NCI-H1092 treated with DMSO at 0.1 percent for 48 hours (cell line): ENCODE measurements around the gene DGKI.

Source experiments
- DNase-seq: peaks from one replicate; lab custom pipeline; 2025; lab: John Stamatoyannopoulos, UW

DGKI gene

DNA sequence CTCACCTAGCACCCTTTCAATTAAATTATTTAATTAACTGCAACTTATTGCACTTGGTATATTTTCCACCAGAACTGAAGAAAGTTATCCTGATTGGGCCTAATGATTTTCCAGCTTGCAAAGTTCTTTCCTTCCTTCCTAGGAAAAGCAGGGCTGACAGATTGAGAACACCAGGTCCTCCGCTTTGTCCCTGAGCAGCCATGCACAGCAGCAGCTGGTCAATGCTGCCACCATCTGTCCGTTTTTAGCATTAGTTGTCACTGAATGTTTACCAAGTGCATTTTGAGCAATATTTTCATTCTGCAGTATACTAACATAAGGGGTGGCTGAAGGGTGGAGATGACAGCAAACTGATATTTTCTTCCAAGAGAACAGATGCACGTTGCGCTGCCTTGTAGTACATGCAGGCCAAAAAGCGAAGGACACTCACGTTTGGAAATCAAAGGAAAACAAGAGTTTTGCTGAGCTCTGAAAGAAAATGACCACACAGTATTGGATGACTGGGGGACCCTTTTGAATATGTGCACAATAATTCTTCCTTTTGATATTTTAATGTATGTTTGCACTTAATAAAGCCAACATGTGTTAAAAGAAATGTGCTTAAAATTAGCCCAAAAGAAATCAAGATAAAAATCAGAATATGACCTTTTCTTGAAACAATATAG, 254.4 kb downstream of the DGKI start:
- DNase-seq = peak; percentile 75

DNA sequence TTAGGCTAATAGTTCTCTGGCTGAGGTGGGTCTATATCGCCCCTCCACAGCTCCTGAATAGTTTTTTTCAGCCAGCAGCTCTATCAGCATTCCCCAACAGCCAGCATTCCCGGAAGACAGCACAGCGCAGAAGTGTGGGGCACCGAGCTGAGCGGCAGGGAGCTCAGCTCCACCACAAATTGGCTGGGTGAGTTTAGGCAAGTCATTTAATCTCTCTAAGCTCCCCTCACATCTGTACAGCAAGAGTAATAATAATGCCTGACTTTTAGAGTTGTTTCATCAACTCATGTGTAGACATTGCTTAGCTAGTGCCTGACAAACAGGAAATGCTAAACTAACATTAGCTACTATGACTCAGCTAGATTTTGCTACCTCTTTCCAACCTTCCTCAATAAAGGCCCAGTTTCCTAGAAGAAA, 255.3 kb downstream of the DGKI start:
- no peak for DNase-seq

DNA sequence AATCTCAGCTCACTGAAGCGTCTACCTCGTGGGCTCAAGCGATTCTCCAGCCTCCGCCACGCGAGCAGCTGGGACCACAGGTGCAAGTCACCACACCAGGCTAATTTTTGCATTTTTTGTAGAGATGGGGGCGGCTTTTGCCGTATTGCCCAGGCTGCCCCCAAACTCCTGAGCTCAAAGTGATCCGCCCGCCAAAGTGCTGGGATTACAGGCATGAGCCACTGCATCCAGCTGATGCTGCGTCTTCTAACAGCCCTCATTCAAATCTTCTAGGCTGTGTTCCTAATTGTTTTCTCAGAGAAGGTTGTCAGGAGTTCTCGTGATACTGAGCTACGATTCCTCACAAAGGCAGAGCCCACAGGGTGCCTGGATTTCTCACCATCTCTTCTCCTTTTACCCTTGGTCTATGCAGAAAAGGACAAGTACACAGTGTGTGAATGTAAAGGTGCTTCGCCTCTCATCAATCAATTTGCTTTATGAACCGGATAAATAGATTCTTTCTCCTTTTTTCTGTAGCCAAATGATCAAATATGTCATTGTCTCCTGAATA, 255.9 kb downstream of the DGKI start:
- no peak for DNase-seq

DNA sequence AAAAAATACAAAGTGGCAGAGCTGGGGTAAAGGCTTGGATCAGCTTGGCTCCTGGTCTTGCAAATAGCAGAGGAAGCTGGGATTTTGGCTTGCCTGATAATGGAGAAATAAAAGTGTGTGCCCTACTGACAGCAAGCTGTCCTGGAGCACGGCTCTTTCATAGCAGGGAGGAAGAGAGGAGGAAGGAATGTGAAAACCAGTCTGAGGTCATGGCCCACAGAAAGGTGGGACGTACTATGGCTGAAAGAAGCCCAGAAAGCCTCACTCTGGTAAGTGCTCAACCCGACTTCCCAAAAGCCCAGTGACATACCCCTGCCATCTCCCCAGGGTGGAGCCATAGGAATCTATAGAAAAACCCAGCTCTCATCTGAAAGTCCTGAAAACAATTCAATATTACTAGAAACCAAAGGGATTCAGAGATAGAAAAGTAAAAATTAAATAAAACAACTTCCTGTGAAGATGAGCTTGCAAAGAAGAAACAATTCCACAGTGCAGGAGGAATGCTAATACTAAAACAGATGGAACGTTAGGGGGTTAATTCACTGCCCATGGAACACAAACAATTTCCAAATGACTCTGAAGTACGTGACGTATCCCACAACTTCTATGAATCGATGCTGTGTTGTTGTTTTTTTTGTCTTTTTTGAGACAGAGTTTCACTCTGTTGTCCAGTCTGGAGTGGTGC, 256.6 kb downstream of the DGKI start:
- no peak for DNase-seq

DNA sequence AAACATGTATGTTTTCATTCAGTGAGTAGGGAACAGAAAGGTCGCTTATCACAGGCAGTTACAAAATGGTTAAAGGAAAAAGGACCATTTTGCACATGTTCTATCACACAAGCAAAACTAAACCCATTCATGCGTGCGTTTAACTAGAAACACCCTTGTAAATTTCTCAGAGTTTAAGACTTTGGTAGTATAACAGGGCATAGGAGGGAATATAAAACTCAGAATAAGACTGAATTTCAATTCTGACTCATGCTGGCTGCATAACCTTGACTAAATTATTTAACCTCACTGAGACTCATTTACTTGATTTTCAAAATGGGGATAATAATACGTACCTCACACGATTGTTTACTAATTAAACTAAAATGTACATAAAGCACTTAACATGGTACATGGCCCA, 259.4 kb downstream of the DGKI start:
- DNase-seq = no peak

DNA sequence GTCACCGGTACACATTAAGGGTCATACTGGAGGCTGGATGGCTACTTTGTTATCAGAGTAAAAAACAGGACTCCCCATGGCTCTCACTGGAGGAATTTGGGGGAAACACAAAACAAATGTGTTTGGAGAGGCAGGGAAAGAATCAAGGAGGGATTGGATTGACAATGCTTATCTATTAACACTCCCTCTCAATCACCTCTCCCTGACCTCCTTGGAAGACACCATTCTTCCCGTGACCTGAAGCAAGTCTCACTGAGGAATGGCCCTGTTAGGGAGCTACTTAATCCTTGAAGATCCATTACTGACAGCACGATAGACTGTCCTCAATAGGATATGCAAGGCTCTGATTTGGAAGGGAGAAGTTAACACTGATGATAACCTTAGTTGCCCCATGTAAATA, 261.2 kb downstream of the DGKI start:
- DNase-seq = no peak

DNA sequence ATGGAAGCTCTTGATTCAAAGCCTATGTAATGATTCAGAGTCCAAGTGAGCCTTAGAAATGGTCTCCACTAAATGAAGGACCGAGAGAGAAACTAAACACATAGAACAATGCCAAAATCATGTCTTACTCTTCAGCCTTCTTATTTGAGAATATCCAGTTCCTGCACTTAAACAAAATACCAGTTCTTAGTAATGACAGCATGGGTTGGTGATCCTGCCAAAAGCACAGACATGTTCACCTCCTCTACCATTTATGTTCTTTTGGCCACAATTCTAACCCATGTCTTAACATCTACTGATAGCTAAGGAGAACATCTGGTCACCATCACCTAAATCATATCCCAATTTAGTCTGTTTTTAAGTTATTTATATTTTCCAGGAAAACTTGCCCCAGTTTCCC, 263.6 kb downstream of the DGKI start:
- no peak for DNase-seq

DNA sequence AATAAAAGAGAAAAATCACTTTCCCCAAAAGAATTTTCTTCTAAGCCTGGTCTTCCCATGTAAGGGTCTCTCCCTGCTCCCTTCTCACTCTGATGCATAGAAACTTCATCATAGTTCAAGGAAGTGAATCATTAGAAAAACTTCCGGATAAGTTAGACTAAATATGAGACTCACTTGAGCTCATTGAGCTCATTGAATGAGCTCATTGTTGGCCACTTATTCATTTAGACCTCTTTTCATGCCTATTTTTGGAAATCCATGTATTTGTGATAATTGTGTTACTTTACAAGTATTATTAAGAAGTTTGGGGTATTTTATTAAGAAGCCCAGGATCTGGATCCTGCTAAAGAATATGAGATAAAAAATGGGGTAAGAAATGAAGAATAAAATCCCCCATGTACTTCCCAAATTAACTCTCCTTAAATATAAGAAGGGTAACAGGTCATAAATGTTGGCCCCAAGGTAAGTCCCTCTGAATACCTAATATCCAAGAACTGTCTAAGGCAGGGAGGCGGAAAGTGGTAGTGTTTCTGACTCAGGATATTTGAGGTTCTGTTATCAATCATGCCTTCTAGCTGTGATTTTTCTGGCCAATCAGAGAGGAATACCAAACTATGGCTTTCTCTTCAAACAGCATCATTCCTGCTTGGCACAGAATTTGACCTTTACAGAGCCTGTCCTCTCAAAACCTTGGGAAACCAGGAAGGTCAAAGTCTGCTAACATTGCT, 266.7 kb downstream of the DGKI start:
- DNase-seq = no peak

DNA sequence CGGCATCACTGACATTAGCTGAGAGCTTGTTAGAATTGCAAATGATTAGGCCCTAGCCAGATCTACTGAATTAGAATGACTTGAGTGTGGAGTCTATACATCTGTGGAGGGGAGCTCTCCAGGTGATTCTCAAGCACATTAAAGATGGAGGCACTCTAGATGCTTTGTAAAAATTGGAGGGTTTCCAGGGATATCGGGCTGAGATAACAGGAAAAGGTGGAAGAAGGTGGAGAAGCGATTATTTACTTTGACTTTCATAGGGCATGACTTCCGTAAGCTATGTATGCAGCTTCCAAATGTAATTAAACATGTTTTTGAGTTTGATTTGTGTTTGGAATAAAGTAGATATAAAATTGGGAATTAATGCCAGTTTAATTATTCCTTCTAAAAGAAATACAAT, 268.2 kb downstream of the DGKI start:
- DNase-seq = no peak

DNA sequence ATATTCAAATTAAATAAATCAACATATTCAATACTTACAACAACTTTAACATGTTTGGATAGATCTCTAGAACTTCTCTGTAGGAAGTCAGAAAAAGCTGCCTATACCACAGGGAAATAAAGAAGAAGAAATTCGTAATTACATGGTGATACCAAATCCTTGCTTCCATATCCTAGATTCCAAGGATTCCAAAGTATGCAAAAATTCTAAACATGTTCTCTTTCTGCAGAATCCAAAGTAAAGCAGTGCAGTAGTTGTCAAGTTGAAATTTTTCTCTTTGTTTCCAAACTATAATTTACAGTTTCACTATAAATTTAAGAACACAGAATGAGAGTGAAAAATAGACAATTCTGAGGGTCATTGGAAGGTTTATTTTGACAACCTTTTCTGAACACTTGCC, 269.6 kb downstream of the DGKI start:
- no peak for DNase-seq

DNA sequence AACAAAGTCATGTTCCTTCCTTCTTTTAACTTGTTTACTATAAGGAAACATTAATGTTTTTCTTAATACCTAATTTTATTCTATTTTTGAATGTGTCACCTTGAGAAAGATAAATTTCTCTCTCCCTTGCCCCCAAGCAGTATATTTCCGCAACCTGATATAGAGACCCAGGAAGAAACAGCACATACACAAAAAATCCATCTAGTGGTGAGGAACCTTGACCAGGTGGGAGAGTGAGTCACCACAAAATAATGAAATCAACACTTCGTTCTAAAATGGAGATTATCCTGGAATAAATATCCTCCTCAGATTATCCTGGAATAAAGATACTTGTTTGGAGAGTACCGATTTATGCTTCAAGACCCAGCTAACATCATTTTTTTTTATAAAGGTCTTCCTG, 270.3 kb downstream of the DGKI start:
- no peak for DNase-seq

DNA sequence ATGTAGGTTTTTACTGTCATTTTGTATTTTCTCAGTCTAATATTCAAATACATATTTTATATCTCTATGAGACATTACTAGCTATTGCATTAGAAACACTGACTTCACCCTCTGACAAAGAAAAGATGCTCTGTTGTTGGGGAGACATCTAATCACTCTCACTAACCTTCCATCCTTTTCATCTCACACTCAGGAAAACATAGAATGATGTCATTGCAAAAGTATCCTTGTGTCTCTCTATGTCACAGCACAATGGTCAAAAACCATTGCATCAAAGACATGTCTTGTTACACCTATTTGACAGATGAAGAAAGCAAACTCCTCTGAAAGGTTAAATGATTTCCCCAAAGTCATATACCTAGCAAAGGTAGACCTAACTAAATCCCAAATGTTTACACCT, 272.0 kb downstream of the DGKI start:
- DNase-seq = no peak

DNA sequence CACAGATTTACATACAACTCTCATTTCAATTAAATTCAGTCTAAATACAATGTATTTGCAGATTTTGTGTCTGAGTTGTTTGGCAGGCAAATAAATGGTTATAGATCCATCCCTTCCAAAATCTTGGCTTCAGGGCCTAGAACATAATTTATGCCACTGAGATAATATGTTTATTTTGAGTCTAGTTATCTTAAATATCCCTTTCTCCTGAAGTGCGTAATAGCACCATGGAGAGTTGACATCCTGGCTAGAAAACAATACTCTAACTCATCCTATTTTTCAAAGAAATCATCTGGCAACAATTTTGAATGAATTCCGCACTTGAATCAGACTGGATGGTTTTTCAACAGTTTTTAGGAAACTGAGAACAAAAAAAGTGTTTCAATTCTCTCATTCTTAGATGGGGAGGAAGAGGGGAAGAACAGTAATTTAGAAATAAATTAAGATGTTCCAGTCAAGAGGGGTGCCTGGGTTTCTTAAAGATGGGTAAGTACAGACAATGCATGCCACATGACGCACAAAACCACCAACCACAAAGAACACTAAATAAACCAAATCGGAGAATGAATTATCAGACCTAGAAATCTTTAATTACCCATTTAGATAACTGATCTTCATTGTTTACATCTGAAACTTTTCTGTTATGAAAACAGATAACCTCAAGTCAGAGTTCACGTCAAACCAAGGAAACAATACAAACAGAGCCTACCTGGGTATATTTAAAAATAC, 274.6 kb downstream of the DGKI start:
- DNase-seq = no peak

DNA sequence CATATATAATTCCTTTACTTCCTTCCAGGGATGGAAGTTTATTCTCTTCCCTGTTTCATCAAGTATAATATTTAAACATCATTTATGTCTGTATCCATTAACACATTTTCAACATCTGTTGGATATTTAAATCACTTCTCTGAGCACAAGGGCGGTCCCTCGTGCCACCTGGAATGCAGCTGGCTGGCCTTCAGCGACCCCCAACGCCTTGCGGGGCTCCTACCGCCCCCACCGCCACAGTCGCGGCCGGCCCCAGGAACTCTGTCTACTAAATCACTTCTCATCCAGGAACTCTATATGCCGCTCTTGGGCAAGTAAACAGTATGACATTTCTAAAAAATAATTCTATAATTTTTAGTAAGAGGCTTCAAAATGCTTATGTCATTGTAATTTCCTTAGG, 282.1 kb downstream of the DGKI start:
- no peak for DNase-seq

DNA sequence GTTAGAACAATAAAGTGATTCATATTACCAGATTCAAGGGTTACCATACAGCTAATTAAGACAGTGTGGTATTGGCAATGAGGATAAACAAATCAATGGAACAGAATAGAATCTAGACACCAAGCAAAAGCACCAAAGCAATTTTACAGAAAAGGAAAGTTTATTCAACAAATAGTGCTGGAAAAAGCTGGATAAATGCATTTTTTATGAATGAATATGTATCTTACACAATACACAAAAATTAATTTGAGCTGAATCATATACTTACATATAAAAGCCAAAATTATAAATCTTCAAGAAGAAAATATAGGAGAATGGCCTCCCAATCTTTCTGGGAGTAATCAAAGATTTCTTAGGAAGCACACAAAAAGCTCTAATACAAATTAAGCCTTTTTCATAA, 282.8 kb downstream of the DGKI start:
- DNase-seq = no peak

DNA sequence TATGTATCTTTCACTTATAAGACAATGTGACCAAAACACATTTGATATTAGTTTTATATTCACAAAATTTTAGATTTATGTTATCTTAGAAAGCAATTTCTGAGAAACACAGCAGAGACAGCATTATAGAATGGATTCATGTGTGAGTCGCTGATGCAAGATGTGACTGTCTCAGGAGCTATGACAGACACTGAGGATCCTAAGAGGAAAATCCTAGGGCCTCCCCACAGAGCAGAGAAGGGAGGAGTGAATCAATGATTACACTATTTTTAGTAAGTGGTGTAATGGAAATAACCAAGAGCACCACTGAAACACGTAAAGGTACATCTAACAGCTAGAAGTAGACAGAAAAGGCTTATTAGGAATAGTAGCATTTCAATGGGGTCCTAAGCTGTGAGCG, 299.3 kb downstream of the DGKI start:
- no peak for DNase-seq

DNA sequence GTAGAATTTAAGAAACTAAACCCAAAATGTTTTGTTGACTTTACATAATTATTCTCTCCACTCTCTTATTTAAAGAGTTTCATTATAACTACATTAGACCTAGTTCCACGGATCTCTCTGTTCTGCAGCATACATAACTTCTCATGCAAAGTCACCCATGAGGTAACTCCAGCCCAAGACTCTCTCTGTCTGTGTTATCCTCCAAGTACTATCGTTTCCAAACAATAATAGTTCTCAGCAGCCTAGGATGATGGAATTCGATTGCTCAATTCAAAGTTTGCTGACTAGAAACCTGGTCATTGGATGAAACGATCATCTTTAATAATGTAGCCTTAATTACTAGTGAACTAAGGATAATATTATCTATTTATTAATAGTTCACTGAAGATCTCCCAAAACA, 300.1 kb downstream of the DGKI start:
- no peak for DNase-seq

DNA sequence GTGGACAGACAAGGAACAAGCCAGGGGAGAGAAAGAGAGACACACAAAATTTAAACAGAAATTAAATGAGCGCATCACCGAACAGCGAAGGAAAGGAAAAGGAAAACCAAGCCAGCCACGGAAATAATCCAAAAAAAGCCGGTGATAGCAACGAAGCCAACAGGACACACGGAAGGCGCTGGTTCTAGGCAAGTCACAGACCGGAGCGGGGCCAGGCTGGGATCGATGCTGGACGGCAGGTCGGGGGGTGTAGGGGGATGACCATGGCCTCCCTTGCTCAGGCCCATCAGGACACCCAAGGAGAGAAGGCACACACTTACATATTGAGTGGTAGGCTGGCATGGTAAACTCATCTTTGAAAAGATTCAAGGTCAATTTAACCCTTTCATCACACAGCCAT, 300.8 kb downstream of the DGKI start:
- no peak for DNase-seq

DNA sequence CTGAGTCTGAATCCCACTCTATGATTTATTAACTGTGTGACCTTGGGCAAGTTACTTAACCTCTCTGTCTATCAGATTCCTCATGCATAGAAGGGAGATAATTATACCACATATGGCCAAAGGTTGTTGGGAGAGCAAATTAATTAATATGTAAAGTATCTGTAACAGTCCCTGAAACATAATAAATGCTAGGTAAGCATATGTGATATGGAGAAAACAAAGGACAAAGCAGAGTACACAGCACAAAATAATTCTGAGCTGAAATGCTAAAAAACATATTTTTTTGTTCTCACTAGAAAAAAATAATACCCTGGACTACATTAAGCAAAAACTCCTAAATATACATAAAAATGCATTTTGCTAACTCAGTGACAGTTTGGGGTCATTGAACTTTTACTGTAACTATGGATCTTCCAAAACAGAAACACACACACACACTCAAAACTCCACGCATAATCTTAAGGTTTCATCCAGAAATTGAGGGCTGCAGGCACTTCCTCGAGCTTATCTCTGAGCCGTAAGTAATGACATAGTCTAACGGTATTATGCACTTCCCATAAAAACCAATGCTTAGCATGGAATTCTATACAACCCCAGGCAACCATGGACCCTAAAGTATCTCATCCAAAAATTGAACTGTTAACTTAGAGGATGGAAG, 301.6 kb downstream of the DGKI start:
- no peak for DNase-seq

DNA sequence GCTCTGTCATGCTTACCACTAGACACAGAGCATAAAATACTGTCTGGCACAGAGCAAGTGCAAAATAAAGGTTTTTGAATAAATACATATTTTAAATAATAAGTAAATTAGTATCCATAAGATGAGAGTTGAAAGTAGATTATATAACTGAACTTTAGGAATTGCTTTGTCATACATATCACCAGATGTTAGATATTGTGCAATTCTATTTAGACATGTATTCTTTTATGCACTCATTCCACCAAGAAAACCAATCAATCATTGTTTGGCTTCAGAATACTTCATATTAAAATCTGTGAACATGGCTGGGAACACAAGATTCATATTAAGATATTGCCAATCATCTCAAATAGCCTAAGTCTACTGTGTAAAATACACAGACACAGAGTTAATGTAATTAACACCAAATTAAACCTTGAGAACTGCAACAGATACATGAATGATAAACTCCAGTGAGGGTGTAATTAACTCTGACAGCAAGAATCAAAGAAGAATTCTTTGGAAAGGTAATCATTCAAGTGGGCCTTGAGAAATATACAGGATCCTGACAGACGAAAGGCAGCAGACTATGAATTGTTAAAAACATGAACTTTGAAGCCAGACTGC, 302.2 kb downstream of the DGKI start:
- no peak for DNase-seq

DNA sequence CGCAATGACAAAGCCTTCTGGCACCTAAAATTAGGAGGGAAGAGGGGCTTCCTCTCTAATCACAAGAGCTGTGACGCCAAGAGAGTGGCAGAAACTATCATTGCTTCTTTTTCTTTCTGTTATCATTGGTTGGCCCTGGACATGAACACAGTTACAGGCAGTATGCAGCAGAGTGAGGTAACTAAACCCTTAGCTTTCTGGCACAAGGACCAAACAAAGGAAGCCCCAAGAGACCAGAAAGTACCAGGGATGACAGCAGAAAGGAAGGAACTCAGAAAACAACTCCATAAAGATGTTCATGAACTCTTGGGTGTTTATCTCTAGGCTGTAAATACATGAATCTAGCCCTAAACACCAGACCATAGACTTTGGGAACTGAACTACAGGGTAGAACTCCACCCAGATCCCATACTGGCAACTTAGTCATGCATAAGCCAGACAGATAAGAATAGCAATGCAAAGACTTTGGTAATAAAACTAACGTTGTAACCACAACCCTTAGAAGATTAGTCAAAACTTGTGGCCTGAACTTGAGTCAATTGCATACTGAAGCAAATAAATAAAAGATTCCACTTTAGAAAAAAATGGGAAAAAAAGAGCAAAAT, 307.6 kb downstream of the DGKI start:
- DNase-seq = no peak
